Kasumi-1 (cell line): ENCODE results near the gene SCARB1.

Experiments used
- DNase-seq, 2 experiments: peaks; one replicate each; lab custom pipeline; 2025; lab: John Stamatoyannopoulos, UW

The SCARB1 gene

DNA sequence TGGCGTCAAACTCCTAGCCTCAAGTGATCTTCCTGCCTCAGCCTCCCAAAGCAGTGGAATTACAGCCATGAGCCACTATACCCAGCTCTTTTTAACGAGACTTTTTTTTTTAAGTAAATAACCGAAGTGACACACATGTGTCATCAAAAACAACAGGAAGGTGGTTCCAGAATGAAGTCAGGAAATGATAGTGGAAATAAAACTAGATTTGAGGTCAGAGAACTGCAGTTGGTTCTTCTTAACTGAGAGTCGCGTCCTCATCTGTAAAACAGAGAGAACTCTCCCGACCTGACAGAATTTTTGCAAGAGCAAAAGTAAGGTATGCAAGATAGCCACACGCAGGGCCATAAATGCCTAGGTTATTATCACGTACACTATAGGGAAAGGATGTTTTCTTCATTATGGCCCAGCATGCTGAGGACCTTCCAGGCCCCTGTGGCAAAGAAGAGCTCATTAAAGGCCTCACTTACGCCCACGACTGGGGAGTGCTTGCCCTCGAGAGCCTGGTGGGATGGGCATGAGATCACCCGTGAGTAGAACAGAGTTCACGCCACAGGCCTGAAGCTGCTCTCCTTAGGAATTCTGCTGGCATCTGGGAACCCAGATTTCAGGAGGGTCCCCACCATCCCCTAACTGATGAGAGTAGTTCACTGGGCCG, 67.2 kb downstream of the SCARB1 start:
- DNase-seq = no peak

GRCh38 chr12:124795081-124795948, 68.3 kb downstream of the SCARB1 start:
- no peak for DNase-seq

DNA sequence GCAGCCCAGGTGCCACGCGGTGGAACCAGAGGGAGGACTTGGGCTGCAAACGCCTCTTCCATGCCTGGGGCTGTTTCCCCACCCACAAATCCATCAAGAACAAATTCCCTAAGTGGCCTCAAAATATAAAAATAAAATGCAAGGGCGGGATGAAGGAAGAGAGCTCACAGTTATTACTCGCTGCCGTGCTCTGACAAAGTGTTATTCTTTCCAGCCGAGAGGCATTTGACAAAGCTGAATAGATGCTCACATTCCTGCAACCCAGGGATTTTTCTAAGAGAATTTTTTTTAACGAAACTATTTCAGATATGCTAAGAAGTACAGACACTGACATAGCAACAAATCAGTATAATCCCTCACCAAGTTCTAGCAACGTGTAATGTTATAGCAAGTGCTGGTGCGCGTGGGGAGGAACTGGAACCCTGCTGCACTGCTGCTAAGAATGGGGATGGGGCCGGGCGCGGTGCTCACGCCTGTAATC, 70.7 kb downstream of the SCARB1 start:
- DNase-seq = no peak

DNA sequence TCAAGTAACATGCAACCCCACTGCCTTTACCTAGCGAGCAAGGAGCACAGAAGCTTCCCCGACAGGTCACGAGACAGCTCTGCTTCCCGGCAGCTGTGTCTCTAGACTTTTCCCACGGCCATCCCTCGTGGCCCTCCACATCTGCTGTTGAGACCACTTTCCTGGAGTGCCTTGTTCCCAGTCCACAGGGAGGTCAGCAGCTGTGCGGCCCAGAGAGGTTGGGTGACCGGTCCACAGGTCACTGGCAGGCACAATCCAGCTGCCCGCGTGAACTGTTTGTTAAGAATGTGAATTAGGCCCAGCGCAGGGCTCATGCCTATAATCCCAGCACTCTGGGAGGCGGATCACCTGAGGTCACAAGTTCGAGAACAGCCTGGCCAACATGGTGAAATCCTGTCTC, 71.5 kb downstream of the SCARB1 start:
- DNase-seq = no peak

- no peak for DNase-seq
Measured at GRCh38 chr12:124790650-124791400, 72.8 kb downstream of the SCARB1 start.

DNA sequence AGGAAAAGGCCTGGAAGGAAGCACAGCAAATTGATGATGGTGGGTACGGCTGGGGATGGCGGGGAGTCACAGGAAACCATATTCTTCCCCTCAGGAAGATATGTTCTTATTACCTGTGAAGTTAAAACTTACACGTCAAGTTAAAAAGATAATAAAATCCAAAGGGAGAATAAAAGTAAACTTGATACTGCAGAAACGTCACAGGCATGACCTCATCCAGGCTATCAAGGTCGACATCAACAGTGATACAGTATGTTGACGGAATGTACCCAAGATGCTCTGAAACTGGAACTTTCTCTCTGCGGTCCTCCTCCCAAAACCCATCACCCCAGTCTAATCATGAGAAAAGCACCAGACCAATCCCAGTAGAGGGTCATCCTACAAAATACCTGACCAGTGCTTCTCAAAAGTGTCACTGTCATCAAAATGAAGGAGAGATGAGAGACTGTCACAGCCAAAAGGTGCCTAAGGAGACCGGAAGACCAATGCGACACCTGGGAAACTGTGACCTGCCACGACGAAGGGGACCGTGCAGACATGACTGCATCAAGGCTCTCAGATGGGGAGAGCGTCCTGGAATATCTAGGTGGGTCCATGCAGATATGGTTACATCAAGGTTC, 74.6 kb downstream of the SCARB1 start:
- DNase-seq = no peak

DNA sequence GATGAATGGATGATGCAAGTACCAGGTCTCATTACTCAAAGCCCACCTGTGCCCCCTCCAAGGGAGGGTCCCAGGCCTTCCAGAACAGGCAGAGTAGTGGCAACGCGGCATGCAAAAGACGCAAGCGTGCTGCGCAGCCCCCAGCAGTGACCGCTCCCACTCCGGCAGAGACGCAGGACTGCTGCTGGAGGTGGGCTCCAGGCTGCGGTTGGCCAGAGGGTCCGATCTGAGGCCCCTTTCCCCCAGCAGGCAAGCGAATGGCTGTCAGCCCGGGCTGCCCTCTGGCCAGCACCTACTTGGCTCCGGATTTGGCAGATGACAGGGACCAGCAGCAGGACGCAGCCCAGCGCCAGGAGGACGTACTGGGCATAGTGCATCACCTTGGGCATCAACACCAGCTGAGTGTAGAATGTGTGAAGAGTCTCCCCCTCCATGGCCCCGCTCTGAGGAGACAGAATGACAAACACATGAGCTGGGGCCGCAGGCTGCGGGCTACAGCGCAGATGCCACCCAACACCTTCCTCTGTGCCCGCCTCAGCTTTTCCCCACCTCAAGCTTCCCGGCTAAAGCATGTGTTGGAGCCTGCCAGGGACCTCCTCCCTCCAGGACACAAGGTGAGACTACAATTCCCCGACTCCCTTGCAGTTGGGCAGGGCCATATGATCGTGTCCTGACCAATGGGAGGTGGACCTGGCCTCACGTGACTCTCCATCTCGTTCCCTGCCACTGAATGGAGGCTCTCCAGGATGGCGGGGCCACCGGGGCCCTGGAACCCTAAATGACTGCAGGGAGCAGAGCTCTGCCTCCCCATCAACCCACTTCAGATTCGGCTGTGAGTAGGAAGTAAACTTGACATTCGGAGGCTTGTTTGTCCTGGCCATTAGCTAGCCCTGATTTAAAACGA, 77.4 kb downstream of the SCARB1 start:
- no peak for DNase-seq

DNA sequence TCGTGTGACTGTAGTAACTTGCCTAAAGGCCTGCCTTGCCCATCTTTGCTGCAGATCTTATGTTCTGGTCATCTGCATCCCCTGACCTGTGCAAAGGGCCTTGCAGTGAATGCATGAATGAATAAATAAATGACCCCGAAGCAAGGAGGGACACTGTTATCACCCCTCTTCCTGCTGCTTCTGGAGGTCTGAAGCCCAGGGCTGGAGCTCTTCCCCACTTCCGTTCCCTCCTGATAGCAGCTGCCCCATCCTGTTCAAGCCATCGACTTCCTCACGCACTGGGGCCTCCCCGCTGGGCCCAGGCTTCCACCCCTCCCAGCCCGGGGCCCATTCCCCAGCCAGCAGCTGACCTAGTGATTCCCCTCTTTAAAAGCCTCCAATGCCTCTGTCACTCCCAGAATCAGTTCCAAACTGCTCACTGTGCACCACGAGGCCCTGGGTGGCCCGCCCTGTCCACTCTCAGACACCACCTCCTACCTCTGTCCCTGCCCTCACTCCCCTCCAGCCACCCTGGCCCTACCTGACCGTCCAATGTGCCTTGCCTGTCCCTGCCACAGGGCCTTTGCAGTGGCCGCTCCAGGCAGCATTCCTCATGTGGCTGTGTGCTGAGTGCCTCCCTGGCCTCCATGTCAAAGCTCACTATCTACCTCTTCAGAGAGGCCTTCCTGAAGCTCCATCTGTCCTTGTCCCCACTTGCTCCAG, 78.6 kb downstream of the SCARB1 start:
- no peak for DNase-seq

DNA sequence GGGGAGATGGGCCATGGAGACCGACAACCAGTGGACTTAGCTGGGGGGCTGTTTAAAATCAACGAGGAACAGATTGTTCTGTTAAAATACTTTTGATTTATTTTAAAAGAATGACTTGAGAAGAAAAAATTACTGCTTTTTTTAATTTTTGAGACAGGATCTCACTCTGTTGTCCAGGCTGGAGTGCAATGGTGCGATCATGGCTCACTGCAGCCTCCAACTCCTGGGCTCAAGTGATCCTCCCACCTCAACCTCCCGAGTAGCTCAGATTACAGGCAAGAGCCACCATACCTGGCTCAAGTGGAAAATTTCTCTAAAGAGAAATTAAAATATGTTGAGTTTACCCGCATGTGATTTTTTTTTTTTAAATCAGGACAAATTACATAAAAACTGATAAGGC, 80.6 kb downstream of the SCARB1 start:
- no peak for DNase-seq

DNA sequence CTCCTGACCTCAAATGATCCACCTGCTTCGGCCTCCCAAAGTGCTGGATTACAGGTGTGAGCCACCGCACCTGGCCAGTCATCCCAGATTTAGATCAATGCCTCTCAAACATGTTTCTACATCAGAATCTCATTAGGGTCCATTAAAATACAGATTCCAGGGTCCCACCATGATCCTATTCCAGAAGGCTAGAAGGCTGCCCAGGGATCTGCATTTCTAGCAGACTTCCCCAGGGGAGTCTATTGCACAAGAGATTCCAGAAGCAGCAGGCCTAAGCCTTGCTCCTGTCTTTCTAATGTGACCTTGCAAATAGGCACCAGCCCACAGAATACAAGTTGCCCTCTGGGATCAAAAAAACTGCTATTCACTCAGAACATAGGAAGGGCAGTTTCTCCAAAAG, 81.5 kb downstream of the SCARB1 start:
- DNase-seq = no peak

- no peak for DNase-seq
Measured at GRCh38 chr12:124780752-124781685, 82.6 kb downstream of the SCARB1 start.

DNA sequence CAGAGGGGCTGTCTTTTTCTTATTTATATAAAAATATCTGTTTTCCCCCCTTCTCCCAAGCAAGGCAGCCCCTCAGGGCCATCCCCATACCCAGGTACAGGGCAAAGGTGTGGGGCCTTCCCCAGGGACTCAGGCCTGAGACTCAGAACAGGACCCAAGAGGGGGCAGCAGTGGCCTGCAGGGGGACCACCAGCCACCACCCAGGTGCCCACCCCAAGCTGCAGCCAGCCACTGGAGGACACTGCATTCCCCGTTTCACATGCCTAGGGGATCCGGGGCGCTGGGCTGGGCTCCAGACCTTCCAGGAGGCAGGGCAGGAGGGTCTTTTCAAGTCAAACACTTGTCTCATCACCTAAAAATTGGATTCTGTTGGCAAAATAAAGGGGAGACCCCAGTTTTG, 83.3 kb downstream of the SCARB1 start:
- no peak for DNase-seq

GRCh38 chr12:124779161-124780141, 84.2 kb downstream of the SCARB1 start:
- no peak for DNase-seq

DNA sequence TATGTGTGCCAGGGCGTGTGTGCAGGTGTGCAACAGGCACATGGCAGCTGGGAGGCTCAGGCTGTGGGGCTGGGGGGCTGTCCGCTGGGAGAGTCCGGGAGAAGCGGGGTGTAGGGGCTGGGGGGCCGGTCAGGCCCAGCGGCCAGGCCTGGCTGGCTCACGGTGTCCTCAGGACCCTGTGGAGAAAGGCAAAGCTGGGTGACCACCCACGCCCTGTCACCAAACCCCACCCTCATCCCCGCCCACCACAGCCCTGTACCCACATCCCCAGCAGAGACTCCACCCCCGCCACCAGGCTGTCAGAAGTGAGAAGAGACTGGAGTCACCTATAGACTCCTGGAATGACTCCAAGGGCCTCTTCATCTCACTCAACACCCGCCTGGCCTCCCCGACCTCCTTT, 85.3 kb downstream of the SCARB1 start:
- no peak for DNase-seq

- no peak for DNase-seq
Measured at GRCh38 chr12:124777399-124778372, 86.0 kb downstream of the SCARB1 start.

GRCh38 chr12:124776125-124776513, 87.5 kb downstream of the SCARB1 start:
- DNase-seq = no peak
